Left ventricle myocardium inferior (tissue), 1 donor: ENCODE results near the gene AFF1. TPM values are rescaled to one million over a fixed set of nuclear protein-coding genes. Genes with fewer than 3 reads are reported as not detected.
A peak's percentile ranks its signal among the peaks of the same experiment; 100 is the strongest.

Experiments used
- DNase-seq: peaks from one replicate; pipeline ENCODE4 v3.0.0-alpha.2; 2020
- H3K27ac ChIP-seq: fragments of 200-600 bp; replicated peaks from 2 replicates; pipeline ENCODE4 v1.8.0; 2021
- H3K27me3 ChIP-seq: fragments of 200-600 bp; 2 replicates; pipeline ENCODE4 v1.8.0; 2021; ENCODE audit warnings: low read depth
- H3K36me3 ChIP-seq: fragments of 200-600 bp; 2 replicates; pipeline ENCODE4 v1.8.0; 2021
- H3K4me1 ChIP-seq: fragments of 200-600 bp; 2 replicates; pipeline ENCODE4 v1.8.0; 2021
- H3K4me3 ChIP-seq: fragments of 200-600 bp; 2 replicates; pipeline ENCODE4 v1.8.0; 2021; ENCODE audit warnings: mild to moderate bottlenecking, moderate library complexity
- H3K9me3 ChIP-seq: fragments of 200-600 bp; replicated peaks from 2 replicates; pipeline ENCODE4 v1.8.0; 2021
- intact Hi-C: fragments of 100-400 bp; cut with micrococcal nuclease; formaldehyde crosslinking; loops from one replicate; pipeline ENCODE4 v1.11.0; 2022
- total RNA-seq: library from RNA; stranded (reverse); fragmentation: NEBNext Ultra II Directional; extraction: Animal tissue kit (Norgen Biotek cat#: 25700); gene quantifications from one replicate; pipeline ENCODE4 v1.2.1, GENCODE V29; 2021
- TF ChIP-seq, protein P1 (sequence below): fragments of 200-600 bp; IDR thresholded peaks from 2 replicates; pipeline ENCODE4 v1.8.0; 2021; ENCODE audit warnings: antibody characterized with exemption, mild to moderate bottlenecking, borderline replicate concordance
- donor health status: DM: no; HTN: yes; CAD: no; lungs with severe emphysema.

AFF1 gene
- total RNA-seq, 1 donor from 2014 or later, result 67.9 TPM

DNA sequence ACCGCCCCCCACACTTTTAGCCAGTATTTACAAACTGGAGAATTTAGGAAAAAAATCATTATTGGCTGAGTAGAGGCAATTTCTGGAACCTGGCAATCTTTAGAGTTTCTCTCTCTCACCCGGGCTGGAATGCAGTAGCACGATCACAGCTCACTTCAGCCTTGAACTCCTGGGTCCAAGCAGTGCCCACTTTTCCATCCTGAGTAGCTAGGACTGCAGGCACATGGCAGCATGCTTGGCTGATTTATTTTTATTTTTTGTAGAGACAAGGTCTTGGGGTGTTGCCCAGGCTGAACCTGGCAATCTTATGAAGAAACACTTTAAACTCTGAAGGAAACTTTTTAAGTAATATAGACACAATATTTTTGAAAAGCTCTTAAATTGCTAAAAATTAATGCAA is 120.1 kb downstream of the AFF1 start:
- no peak for DNase-seq
- intact Hi-C loops, result no loop called here
- Histone ChIP-seq H3K36me3 (peaks cover 5% of the 10 kb centered on the region), H3K9me3 (no peaks in the 10 kb centered on the region), H3K4me1 (peaks cover 100% of the 10 kb centered on the region), H3K27me3 (no peaks in the 10 kb centered on the region), H3K27ac (peak overlapping the region; percentile 83), H3K4me3 (peak overlapping the region; percentile 27)
- TF ChIP-seq, protein P1, sequence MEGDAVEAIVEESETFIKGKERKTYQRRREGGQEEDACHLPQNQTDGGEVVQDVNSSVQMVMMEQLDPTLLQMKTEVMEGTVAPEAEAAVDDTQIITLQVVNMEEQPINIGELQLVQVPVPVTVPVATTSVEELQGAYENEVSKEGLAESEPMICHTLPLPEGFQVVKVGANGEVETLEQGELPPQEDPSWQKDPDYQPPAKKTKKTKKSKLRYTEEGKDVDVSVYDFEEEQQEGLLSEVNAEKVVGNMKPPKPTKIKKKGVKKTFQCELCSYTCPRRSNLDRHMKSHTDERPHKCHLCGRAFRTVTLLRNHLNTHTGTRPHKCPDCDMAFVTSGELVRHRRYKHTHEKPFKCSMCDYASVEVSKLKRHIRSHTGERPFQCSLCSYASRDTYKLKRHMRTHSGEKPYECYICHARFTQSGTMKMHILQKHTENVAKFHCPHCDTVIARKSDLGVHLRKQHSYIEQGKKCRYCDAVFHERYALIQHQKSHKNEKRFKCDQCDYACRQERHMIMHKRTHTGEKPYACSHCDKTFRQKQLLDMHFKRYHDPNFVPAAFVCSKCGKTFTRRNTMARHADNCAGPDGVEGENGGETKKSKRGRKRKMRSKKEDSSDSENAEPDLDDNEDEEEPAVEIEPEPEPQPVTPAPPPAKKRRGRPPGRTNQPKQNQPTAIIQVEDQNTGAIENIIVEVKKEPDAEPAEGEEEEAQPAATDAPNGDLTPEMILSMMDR, result no peak

DNA sequence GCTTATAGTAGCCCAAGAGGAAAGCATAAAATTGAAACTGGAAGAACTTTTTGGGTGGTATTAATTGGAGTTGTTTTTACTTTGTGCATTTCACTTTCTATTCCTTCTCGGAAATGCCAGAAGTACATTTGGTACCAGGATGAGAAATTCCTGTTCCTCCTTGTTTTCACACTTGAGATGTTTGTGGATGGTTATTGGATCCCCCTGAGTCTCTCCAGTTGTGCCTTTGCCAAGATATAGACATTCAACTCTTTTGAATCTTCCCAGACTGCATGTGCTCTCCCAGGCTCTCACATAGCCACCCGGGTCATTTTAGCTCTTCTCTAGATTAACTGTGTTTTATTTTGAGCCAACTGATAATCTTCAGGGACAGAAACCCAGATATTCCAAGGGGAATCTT is 120.5 kb downstream of the AFF1 start:
- H3K4me3 ChIP-seq, result peak overlapping the region; percentile 27
- peaks cover 100% of the 10 kb centered on the region for H3K4me1 ChIP-seq
- H3K36me3 ChIP-seq, result peaks cover 9% of the 10 kb centered on the region
- H3K9me3 ChIP-seq, result no peaks in the 10 kb centered on the region
- TF ChIP-seq, protein P1, result no peak
- DNase-seq, result no peak
- intact Hi-C loops, result no loop called here
- no peaks in the 10 kb centered on the region for H3K27me3 ChIP-seq
- peak overlapping the region; percentile 83 for H3K27ac ChIP-seq

DNA sequence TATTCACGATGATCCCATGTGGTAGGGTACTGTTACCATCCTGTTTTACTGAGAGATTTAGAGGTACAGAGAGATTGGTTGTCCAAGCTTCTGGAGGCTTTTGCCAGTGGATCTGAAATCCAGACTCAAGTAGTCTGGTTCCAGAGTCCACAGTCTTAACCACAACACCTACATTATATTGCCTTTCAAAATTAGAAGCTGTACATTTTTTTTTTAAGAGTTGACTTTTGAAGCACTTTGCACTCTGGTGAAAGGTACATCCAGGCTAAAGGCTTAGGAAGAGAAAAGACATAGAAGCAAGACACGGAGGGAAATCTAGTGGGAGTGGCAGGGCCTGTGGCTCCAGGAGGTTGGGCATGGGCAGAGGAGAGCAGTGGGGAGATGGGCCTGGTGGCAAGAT is 122.1 kb downstream of the AFF1 start:
- intact Hi-C loops, result no loop called here

DNA sequence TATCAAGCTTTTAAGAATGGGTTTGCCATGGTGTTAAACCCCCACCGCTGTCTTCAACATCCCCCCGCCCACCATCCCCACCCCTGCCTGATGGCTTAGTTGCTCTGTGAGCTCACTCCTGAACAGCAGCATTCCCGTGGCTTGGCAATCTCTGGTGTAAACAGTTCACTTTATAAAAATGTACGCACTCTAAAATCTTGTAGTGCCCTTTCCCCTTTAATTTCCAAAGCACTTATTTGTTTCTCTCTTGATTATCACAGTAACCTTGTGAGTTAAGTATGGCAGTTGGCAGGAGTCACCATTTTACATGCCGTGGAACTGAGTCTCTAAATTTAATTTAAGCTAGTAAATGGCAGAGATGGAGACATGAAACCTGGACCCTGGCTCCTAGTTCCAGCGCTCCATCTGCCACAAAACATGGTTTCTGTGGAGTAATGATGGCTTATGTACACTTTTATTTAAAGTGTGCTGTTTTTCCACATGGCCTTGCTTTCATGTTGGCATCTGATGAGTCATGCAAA is 123.1 kb downstream of the AFF1 start:
- TF ChIP-seq, protein P1, result no peak
- peaks cover 87% of the 10 kb centered on the region for H3K4me1 ChIP-seq
- peaks cover 10% of the 10 kb centered on the region for H3K36me3 ChIP-seq
- peak overlapping the region; percentile 83 for H3K27ac ChIP-seq
- H3K4me3 ChIP-seq, result no peak overlapping the region
- DNase-seq, result no peak
- intact Hi-C loops, result no loop called here
- H3K27me3 ChIP-seq, result no peaks in the 10 kb centered on the region
- H3K9me3 ChIP-seq, result no peaks in the 10 kb centered on the region

More for the DNA sequence above, 122.1 kb downstream of the AFF1 start:
- Histone ChIP-seq H3K9me3 (no peaks in the 10 kb centered on the region), H3K27ac (peak overlapping the region; percentile 83), H3K27me3 (no peaks in the 10 kb centered on the region), H3K4me1 (peaks cover 98% of the 10 kb centered on the region), H3K4me3 (no peak overlapping the region), H3K36me3 (peaks cover 10% of the 10 kb centered on the region)
- DNase-seq, result no peak
- TF ChIP-seq, protein P1, result no peak

DNA sequence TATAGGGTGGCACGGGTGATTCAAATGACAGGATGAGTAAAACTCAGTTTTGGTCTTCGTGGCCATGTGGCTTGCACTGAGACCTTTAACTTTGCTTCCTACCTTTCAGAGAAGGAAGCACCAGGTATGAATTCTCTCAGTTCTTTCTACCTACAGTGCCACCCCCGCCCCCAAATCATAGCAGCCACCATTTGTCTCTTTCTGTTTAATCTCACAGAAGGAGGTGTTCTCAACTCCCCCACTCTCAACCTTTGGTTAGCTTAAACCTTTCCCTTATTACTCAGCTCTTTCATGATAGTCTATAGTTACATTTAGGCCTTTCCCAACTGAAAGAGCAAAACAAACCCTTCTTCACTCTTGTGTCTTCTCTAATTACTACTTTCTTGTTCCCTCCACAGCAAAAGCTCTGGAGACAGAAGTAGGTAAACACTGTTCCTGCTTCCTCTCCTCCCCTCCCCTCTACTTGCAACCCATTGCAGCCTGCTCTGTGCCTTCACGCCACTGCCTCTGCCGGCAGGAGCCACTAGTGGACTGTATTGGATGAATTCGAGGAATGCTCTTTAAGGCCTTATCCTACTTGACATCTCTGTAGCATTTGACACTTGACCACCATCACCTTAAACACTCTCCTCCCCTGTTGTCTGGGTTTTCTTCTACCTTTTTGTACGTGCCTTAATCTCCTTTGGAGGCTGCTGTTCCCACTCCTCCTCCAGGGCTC is 123.7 kb downstream of the AFF1 start:
- no peak for DNase-seq
- H3K4me1 ChIP-seq, result peaks cover 85% of the 10 kb centered on the region
- intact Hi-C loops, result no loop called here

More for the DNA sequence above, 123.7 kb downstream of the AFF1 start:
- Histone ChIP-seq H3K9me3 (no peaks in the 10 kb centered on the region), H3K27me3 (no peaks in the 10 kb centered on the region), H3K4me3 (no peak overlapping the region), H3K36me3 (peaks cover 10% of the 10 kb centered on the region), H3K27ac (peak overlapping the region; percentile 83)
- TF ChIP-seq, protein P1, result peak; percentile 46
